ENCODE measurements around the gene IP6K3. TPM values are rescaled to one million over a fixed set of nuclear protein-coding genes. Genes with fewer than 3 reads are reported as not detected.

The IP6K3 gene
- total RNA-seq, 2 experiments from 2014 or later: not detected

- H3K4me1 Mint-ChIP-seq (ENCODE audit: low read depth): peaks cover 7% of the 10 kb centered on the region
- ATAC-seq (no peak), DNase-seq (no peak)
- POLR2A ChIA-PET: no interaction called here
- H3K4me3 Mint-ChIP-seq: no peak overlapping the region
- H3K27ac Mint-ChIP-seq: no peak overlapping the region
- H3K9me3 Mint-ChIP-seq (ENCODE audit: insufficient read depth): no peaks in the 10 kb centered on the region
- peaks cover 52% of the 10 kb centered on the region for H3K36me3 Mint-ChIP-seq (ENCODE audit: low read depth)
- CTCF ChIA-PET: no interaction called here
- no peaks in the 10 kb centered on the region for H3K27me3 Mint-ChIP-seq (ENCODE audit: low read depth)
These were observed 73.9 kb downstream of the IP6K3 start for GRCh38 chr6:33672808-33673207.

- Mint-ChIP-seq H3K4me1 (ENCODE audit: low read depth) (peaks cover 7% of the 10 kb centered on the region), H3K4me3 (no peak overlapping the region), H3K27ac (peak overlapping the region; percentile 23), H3K9me3 (ENCODE audit: insufficient read depth) (no peaks in the 10 kb centered on the region), H3K36me3 (ENCODE audit: low read depth) (peaks cover 46% of the 10 kb centered on the region), H3K27me3 (ENCODE audit: low read depth) (no peaks in the 10 kb centered on the region)
- ChIA-PET POLR2A (no interaction called here), CTCF (no interaction called here)
- DNase-seq (no peak), ATAC-seq (no peak)
These were observed 75.0 kb downstream of the IP6K3 start for GRCh38 chr6:33671744-33672072.

Small RNA genes lying within 50 kb of the gene (microRNA-seq; reads per million reads assigned to microRNA genes)
- gene MIR3934: 29.3 reads per million, percentile 42 among the genes with 10 or more reads in this experiment

Other genes starting within 250 kb of the IP6K3 start
- gene BAK1, start 166.6 kb downstream of the IP6K3 start, total RNA-seq: 10 to 100 TPM; 76.0 to 76.2 TPM
- gene ITPR3, start 125.6 kb downstream of the IP6K3 start, total RNA-seq: 10 to 100 TPM; 57.8 to 59.3 TPM
- 10 to 100 TPM; 88.1 to 89.6 TPM for gene UQCC2, start 35.2 kb downstream of the IP6K3 start, total RNA-seq
- 10 to 100 TPM; 49.9 to 59.8 TPM for gene LEMD2, start 42.2 kb upstream of the IP6K3 start, total RNA-seq
- not detected for gene MLN, start 57.1 kb upstream of the IP6K3 start, total RNA-seq